ENCODE data around the gene NPL.

The NPL gene

GRCh38 chr1:182789138-182790076 is at the start of gene NPL:
Gene NPL, plus strand, starts transcription at chr1:182789773. Its CDS starts 4,599 bp downstream, at chr1:182794372.
- peak; percentile 65 to 69 for DNase-seq

- DNase-seq = no peak
Observed at GRCh38 chr1:182740120-182740519, 49.5 kb upstream of the NPL start.

GRCh38 chr1:182742780-182743179 is 46.8 kb upstream of the NPL start:
- no peak for DNase-seq

- no peak for DNase-seq
Observed at GRCh38 chr1:182752077-182752988, 37.2 kb upstream of the NPL start.

- no peak for DNase-seq
Observed at GRCh38 chr1:182754087-182754486, 35.5 kb upstream of the NPL start.

GRCh38 chr1:182754543-182755314 is 34.8 kb upstream of the NPL start:
- no peak for DNase-seq

- no peak for DNase-seq
Observed at GRCh38 chr1:182755632-182756031, 33.9 kb upstream of the NPL start.

GRCh38 chr1:182756423-182756822 is 33.1 kb upstream of the NPL start:
- DNase-seq = no peak

- DNase-seq = no peak
Observed at GRCh38 chr1:182761396-182762395, 27.9 kb upstream of the NPL start.

- no peak for DNase-seq
Observed at GRCh38 chr1:182762536-182762935, 27.0 kb upstream of the NPL start.

GRCh38 chr1:182764029-182764727 is 25.4 kb upstream of the NPL start:
- no peak for DNase-seq

GRCh38 chr1:182765391-182765790 is 24.2 kb upstream of the NPL start:
- DNase-seq = no peak

GRCh38 chr1:182766050-182766449 is 23.5 kb upstream of the NPL start:
- no peak for DNase-seq

- no peak for DNase-seq
Observed at GRCh38 chr1:182766881-182767645, 22.5 kb upstream of the NPL start.

GRCh38 chr1:182768963-182769362 is 20.6 kb upstream of the NPL start:
- no peak for DNase-seq

GRCh38 chr1:182770232-182770631 is 19.3 kb upstream of the NPL start:
- no peak for DNase-seq

GRCh38 chr1:182771187-182771984 is 18.2 kb upstream of the NPL start:
- no peak for DNase-seq

GRCh38 chr1:182777386-182777785 is 12.2 kb upstream of the NPL start:
- no peak for DNase-seq

GRCh38 chr1:182778862-182779261 is 10.7 kb upstream of the NPL start:
- no peak for DNase-seq
